UCSD-AML1 (cell line): ENCODE results near the gene USP24.
"Not testable (repeated sequence)": the region's sequence is repeated elsewhere in the genome, so short reads cannot be mapped to it uniquely, and the experiment has no call there.

Experiments
- DNase-seq: peaks from one replicate; lab custom pipeline; 2025; ENCODE audit not compliant: unreplicated experiment; lab: John Stamatoyannopoulos, UW

USP24 gene

GRCh38 chr1:55040933-55041494, 174.2 kb downstream of the USP24 start:
- no peak for DNase-seq

- no peak for DNase-seq
Observed at GRCh38 chr1:55040083-55040932, 174.9 kb downstream of the USP24 start.

GRCh38 chr1:55039342-55040082, 175.7 kb downstream of the USP24 start, which contains the start of gene PCSK9:
Gene PCSK9, plus strand, starts transcription at chr1:55039548. Its CDS starts 290 bp downstream, at chr1:55039838.
- DNase-seq, result no peak

- DNase-seq, result no peak
Observed at GRCh38 chr1:55038974-55039341, 176.2 kb downstream of the USP24 start.

- no peak for DNase-seq
Observed at GRCh38 chr1:55038552-55038838, 176.7 kb downstream of the USP24 start.

- no peak for DNase-seq
Observed at GRCh38 chr1:55037733-55038551, 177.2 kb downstream of the USP24 start.

- no peak for DNase-seq
Observed at GRCh38 chr1:55035904-55036303, 179.3 kb downstream of the USP24 start.

- no peak for DNase-seq
Observed at GRCh38 chr1:55034476-55035133, 180.6 kb downstream of the USP24 start.

GRCh38 chr1:55033265-55033614, 181.9 kb downstream of the USP24 start:
- no peak for DNase-seq

GRCh38 chr1:55031098-55031497, 184.1 kb downstream of the USP24 start:
- not testable (repeated sequence) for DNase-seq

- not testable (repeated sequence) for DNase-seq
Observed at GRCh38 chr1:55026682-55027081, 188.5 kb downstream of the USP24 start.

GRCh38 chr1:55024163-55024562, 191.0 kb downstream of the USP24 start:
- not testable (repeated sequence) for DNase-seq

- peak; percentile 76 for DNase-seq
Observed at GRCh38 chr1:55021942-55022546, 193.1 kb downstream of the USP24 start.

GRCh38 chr1:55018395-55018794, 196.8 kb downstream of the USP24 start:
- no peak for DNase-seq
